GM18511 (cell line): ENCODE results near the gene MAFG.

Experiments
- ATAC-seq: cut with Tn5 transposase; IDR thresholded peaks from one replicate; pipeline ENCODE4 v1.9.1; 2021; ENCODE audit warnings: mild to moderate bottlenecking, moderate library complexity; ENCODE audit not compliant: unreplicated experiment

Gene MAFG

GRCh38 chr17:81911277-81911961 lies 16.1 kb downstream of the MAFG start, which contains the start of gene PCYT2:
TSS of gene PCYT2 (minus strand) at chr17:81911399. CDS start at chr17:81911355, 44 bp downstream.
- ATAC-seq, result peak; percentile 78

GRCh38 chr17:81910840-81911276 lies 16.7 kb downstream of the MAFG start:
- peak; percentile 51 for ATAC-seq

- no peak for ATAC-seq
Measured at GRCh38 chr17:81909966-81910839, 17.3 kb downstream of the MAFG start.

- no peak for ATAC-seq
Measured at GRCh38 chr17:81909231-81909630, 18.3 kb downstream of the MAFG start.

GRCh38 chr17:81908793-81909192 lies 18.7 kb downstream of the MAFG start:
- ATAC-seq, result no peak

- ATAC-seq, result no peak
Measured at GRCh38 chr17:81907219-81908145, 20.1 kb downstream of the MAFG start.

GRCh38 chr17:81906476-81907218 lies 20.9 kb downstream of the MAFG start:
- no peak for ATAC-seq

GRCh38 chr17:81905993-81906392 lies 21.5 kb downstream of the MAFG start:
- ATAC-seq, result no peak

- no peak for ATAC-seq
Measured at GRCh38 chr17:81905424-81905875, 22.1 kb downstream of the MAFG start.

- ATAC-seq, result no peak
Measured at GRCh38 chr17:81904600-81905423, 22.7 kb downstream of the MAFG start.

- ATAC-seq, result no peak
Measured at GRCh38 chr17:81903896-81904599, 23.5 kb downstream of the MAFG start.

- ATAC-seq, result no peak
Measured at GRCh38 chr17:81903415-81903831, 24.1 kb downstream of the MAFG start.

GRCh38 chr17:81902653-81903414 lies 24.7 kb downstream of the MAFG start:
- ATAC-seq, result no peak

GRCh38 chr17:81902023-81902652 lies 25.4 kb downstream of the MAFG start, which contains the start of gene NPB:
TSS of gene NPB (plus strand) at chr17:81902238. CDS start at chr17:81902278, 40 bp downstream.
- ATAC-seq, result no peak

- no peak for ATAC-seq
Measured at GRCh38 chr17:81901167-81902022, 26.1 kb downstream of the MAFG start.

GRCh38 chr17:81900181-81900820 lies 27.2 kb downstream of the MAFG start:
- ATAC-seq, result no peak
